HuH-7.5 (cell line): Measurements from ENCODE around the gene FAM20A.
A peak's percentile ranks its signal among the peaks of the same experiment; 100 is the strongest.
"Not testable (repeated sequence)": the region's sequence is repeated elsewhere in the genome, so short reads cannot be mapped to it uniquely, and the experiment has no call there.

Experiments used
- DNase-seq: peaks from one replicate; pipeline ENCODE4 v3.0.0; 2011; ENCODE audit warnings: low spot score

Gene FAM20A

GRCh38 chr17:68519051-68519450 lies 82.1 kb downstream of the FAM20A start:
- not testable (repeated sequence) for DNase-seq

- no peak for DNase-seq
Measured at GRCh38 chr17:68518063-68518815, 82.9 kb downstream of the FAM20A start.

GRCh38 chr17:68517605-68518004 lies 83.6 kb downstream of the FAM20A start:
- not testable (repeated sequence) for DNase-seq

- no peak for DNase-seq
Measured at GRCh38 chr17:68516732-68517131, 84.4 kb downstream of the FAM20A start.

GRCh38 chr17:68514831-68515635 lies 86.1 kb downstream of the FAM20A start:
- DNase-seq, result no peak

- no peak for DNase-seq
Measured at GRCh38 chr17:68513932-68514331, 87.2 kb downstream of the FAM20A start.

- no peak for DNase-seq
Measured at GRCh38 chr17:68512960-68513474, 88.2 kb downstream of the FAM20A start.

- DNase-seq, result peak; percentile 93
Measured at GRCh38 chr17:68512247-68512959, 88.8 kb downstream of the FAM20A start, which contains the start of gene PRKAR1A. Gene PRKAR1A, plus strand, starts transcription at chr17:68512430. Its CDS starts 2,970 bp downstream, at chr17:68515400.

- peak; percentile 73 for DNase-seq
Measured at GRCh38 chr17:68511671-68512246, 89.4 kb downstream of the FAM20A start.

- no peak for DNase-seq
Measured at GRCh38 chr17:68511254-68511670, 89.9 kb downstream of the FAM20A start.

- DNase-seq, result no peak
Measured at GRCh38 chr17:68509141-68510057, 91.8 kb downstream of the FAM20A start.

GRCh38 chr17:68507576-68507975 lies 93.6 kb downstream of the FAM20A start:
- DNase-seq, result no peak

GRCh38 chr17:68505951-68506350 lies 95.2 kb downstream of the FAM20A start:
- no peak for DNase-seq

GRCh38 chr17:68501074-68501473 lies 100.1 kb downstream of the FAM20A start:
- no peak for DNase-seq

GRCh38 chr17:68499587-68499986 lies 101.6 kb downstream of the FAM20A start:
- DNase-seq, result no peak

GRCh38 chr17:68498479-68499326 lies 102.5 kb downstream of the FAM20A start:
- DNase-seq, result no peak

GRCh38 chr17:68497885-68498319 lies 103.3 kb downstream of the FAM20A start:
- DNase-seq, result no peak

- DNase-seq, result no peak
Measured at GRCh38 chr17:68495081-68495480, 106.1 kb downstream of the FAM20A start.

GRCh38 chr17:68492394-68493054 lies 108.6 kb downstream of the FAM20A start:
- not testable (repeated sequence) for DNase-seq
